Breast epithelium (tissue), 3 donors: ENCODE data around the gene ULK1.

Experiments
- POLR2A ChIP-seq: fragments of 450-650 bp; IDR thresholded peaks from one replicate; pipeline ENCODE4 v1.6.1; 2016; ENCODE audit warnings: antibody characterized with exemption, mild to moderate bottlenecking, moderate library complexity
- POLR2AphosphoS5 ChIP-seq, 3 donors: sonication (generic); formaldehyde crosslinking; IDR thresholded peaks; one replicate each; pipeline ENCODE4 v1.6.1; 2017; ENCODE audit warnings: antibody characterized with exemption in 3 of 3
- TF ChIP-seq, protein P1 (sequence below), 3 donors: fragments of 450-650 bp; IDR thresholded peaks; one replicate each; pipeline ENCODE4 v1.5.1; 2016 to 2017; ENCODE audit warnings: antibody characterized with exemption in 3 of 3, mild to moderate bottlenecking in 3 of 3, moderate library complexity in 3 of 3

DNA sequence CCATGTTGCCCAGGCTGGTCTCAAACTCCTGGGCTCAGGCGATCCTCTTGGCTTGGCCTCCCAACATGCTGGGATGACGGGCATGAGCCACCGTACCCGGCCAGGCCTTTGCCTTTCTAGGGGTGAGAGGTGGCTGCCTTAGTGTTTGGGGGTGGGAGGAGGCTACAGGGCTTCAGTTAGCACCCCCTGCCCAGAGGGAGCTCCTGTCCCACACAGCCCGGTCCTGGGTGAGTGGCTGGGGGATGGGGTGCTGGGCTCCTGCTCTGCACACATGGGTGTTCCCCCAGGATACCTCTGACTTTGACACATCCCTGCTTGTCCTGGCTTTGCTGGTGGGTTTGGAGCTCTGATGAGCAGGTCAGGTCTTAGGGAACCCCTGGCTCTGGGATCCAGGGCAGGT, 9.9 kb downstream of the ULK1 start:
- TF ChIP-seq, protein P1, sequence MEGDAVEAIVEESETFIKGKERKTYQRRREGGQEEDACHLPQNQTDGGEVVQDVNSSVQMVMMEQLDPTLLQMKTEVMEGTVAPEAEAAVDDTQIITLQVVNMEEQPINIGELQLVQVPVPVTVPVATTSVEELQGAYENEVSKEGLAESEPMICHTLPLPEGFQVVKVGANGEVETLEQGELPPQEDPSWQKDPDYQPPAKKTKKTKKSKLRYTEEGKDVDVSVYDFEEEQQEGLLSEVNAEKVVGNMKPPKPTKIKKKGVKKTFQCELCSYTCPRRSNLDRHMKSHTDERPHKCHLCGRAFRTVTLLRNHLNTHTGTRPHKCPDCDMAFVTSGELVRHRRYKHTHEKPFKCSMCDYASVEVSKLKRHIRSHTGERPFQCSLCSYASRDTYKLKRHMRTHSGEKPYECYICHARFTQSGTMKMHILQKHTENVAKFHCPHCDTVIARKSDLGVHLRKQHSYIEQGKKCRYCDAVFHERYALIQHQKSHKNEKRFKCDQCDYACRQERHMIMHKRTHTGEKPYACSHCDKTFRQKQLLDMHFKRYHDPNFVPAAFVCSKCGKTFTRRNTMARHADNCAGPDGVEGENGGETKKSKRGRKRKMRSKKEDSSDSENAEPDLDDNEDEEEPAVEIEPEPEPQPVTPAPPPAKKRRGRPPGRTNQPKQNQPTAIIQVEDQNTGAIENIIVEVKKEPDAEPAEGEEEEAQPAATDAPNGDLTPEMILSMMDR (IDR thresholded peaks at IDR 0.05), result no peak
- no peak for TF ChIP-seq POLR2AphosphoS5 (IDR thresholded peaks at IDR 0.05)
- TF ChIP-seq POLR2A, result no peak
